Endothelial cell of umbilical vein (primary cell): ENCODE data around the gene APOO. TPM values are rescaled to one million over a fixed set of nuclear protein-coding genes. Genes with fewer than 3 reads are reported as not detected.

Experiments used
- BruUV-seq: library from RNA; stranded (reverse); fragments of 400-500 nt; replicated peaks from 2 replicates; lab custom pipeline; 2021; lab: Mats Ljungman, UMichigan
- CTCF ChIA-PET: fragments of 300-600, 350-600 bp; sonication (Branson Sonifier 250); formaldehyde crosslinking; loops from one replicate; lab custom pipeline; 2021; ENCODE audit warnings: antibody characterized with exemption, inconsistent platforms; lab: Charles Lee
- POLR2A ChIA-PET: fragments of 300-600, 350-600 bp; sonication (Branson Sonifier 250); formaldehyde crosslinking; loops from one replicate; lab custom pipeline; 2021; ENCODE audit warnings: antibody characterized with exemption, inconsistent platforms; lab: Charles Lee
- DNase-seq: peaks from one replicate; pipeline ENCODE4 v3.0.0-alpha.2; 2011; ENCODE audit warnings: low read depth, low spot score
- FAIRE-seq: peaks from 2 replicates; lab custom pipeline; 2011; peaks lifted over from hg19 to GRCh38; lab: Jason Lieb, UNC
- H2AFZ ChIP-seq: 2 replicates; pipeline ENCODE4 v1.6.0; 2012; ENCODE audit warnings: low read depth, low read length, control low read depth, inconsistent platforms
- H3K27ac ChIP-seq: 2 replicates; pipeline ENCODE4 v1.5.1; 2011; ENCODE audit warnings: low read depth, mild to moderate bottlenecking, control low read depth, low read length, moderate library complexity; ENCODE audit not compliant: insufficient read depth
- H3K27me3 ChIP-seq, 2 experiments: 2 replicates each; pipeline versions ENCODE4 v1.6.0 to v1.6.1; 2011; ENCODE audit warnings: low read length in 2 of 2, mixed read lengths in 1 of 2; ENCODE audit not compliant: control insufficient read depth in 2 of 2, insufficient read depth in 2 of 2
- H3K36me3 ChIP-seq, 2 experiments: 2 replicates in 1 of 2; 3 replicates in 1 of 2; pipeline ENCODE4 v1.5.1; 2011; ENCODE audit warnings: low read length in 2 of 2, mild to moderate bottlenecking in 1 of 2, moderate library complexity in 1 of 2; ENCODE audit not compliant: control insufficient read depth in 2 of 2, insufficient read depth in 2 of 2; ENCODE audit errors: extremely low read depth in 1 of 2
- H3K4me1 ChIP-seq: 3 replicates; pipeline ENCODE4 v1.5.1; 2011; ENCODE audit warnings: mild to moderate bottlenecking, low read length; ENCODE audit not compliant: control insufficient read depth, insufficient read depth; ENCODE audit errors: extremely low read depth
- H3K4me2 ChIP-seq: 2 replicates; pipeline ENCODE4 v1.6.1; 2011; ENCODE audit warnings: low read length, control low read depth, mixed read lengths; ENCODE audit not compliant: insufficient read depth
- H3K4me3 ChIP-seq, 3 experiments: fragments of 200-600 bp in 1 of 3; sonication (generic), shearing (Covaris generic) in 1 of 3; replicated peaks in 1 of 3; 2 replicates each; pipeline ENCODE4 v1.5.1; 2011 to 2016; ENCODE audit warnings: control low read depth in 3 of 3, low read length in 3 of 3, mild to moderate bottlenecking in 2 of 3, inconsistent platforms in 1 of 3, low read depth in 1 of 3, moderate library complexity in 1 of 3; ENCODE audit not compliant: insufficient read depth in 1 of 3
- H3K79me2 ChIP-seq: 2 replicates; pipeline ENCODE4 v1.6.0; 2012; ENCODE audit warnings: low read length, inconsistent platforms; ENCODE audit not compliant: control insufficient read depth, insufficient read depth
- H3K9ac ChIP-seq: replicated peaks from 2 replicates; pipeline ENCODE3; 2011; ENCODE audit warnings: low read length, control low read depth; ENCODE audit not compliant: insufficient read depth; ENCODE audit errors: extremely low read depth
- H3K9me1 ChIP-seq: replicated peaks from 3 replicates; pipeline ENCODE4 v1.6.0; 2011; ENCODE audit warnings: mild to moderate bottlenecking, low read length; ENCODE audit not compliant: control insufficient read depth, insufficient read depth; ENCODE audit errors: extremely low read depth
- H3K9me3 ChIP-seq: replicated peaks from 2 replicates; pipeline ENCODE4 v1.5.1; 2012; ENCODE audit warnings: low read length, inconsistent platforms; ENCODE audit not compliant: control insufficient read depth, insufficient read depth
- H4K20me1 ChIP-seq: replicated peaks from 2 replicates; pipeline ENCODE3; 2011; ENCODE audit warnings: mild to moderate bottlenecking, low read length; ENCODE audit not compliant: control insufficient read depth, insufficient read depth; ENCODE audit errors: extremely low read depth
- CTCF ChIP-seq, 2 donors: IDR thresholded peaks; 1 replicate in 1 of 2; 2 replicates in 1 of 2; pipeline ENCODE4 v1.5.1; 2011; ENCODE audit warnings: low read length in 2 of 2, mild to moderate bottlenecking in 2 of 2, moderate library complexity in 2 of 2, control low read depth in 1 of 2, inconsistent platforms in 1 of 2, low read depth in 1 of 2; ENCODE audit not compliant: insufficient read depth in 1 of 2; ENCODE audit errors: extremely low read depth in 1 of 2
- EZH2 ChIP-seq: IDR thresholded peaks from 2 replicates; pipeline ENCODE4 v1.6.1; 2012; ENCODE audit warnings: borderline replicate concordance, low read depth, mild to moderate bottlenecking, moderate library complexity, low read length, inconsistent platforms; ENCODE audit not compliant: severe bottlenecking
- FOS ChIP-seq: IDR thresholded peaks from 2 replicates; pipeline ENCODE4 v1.6.1; 2011; ENCODE audit warnings: mild to moderate bottlenecking, low read length, moderate library complexity, borderline replicate concordance; ENCODE audit not compliant: insufficient read depth
- GATA2 ChIP-seq: IDR thresholded peaks from 2 replicates; pipeline ENCODE4 v1.7.0; 2011; ENCODE audit warnings: low read depth, mild to moderate bottlenecking, moderate library complexity, mixed read lengths, low read length; ENCODE audit not compliant: insufficient read length, insufficient read depth
- JUN ChIP-seq: IDR thresholded peaks from 2 replicates; pipeline ENCODE4 v1.6.1; 2011; ENCODE audit warnings: borderline replicate concordance, low read depth; ENCODE audit not compliant: insufficient read length, insufficient read depth
- MAX ChIP-seq: IDR thresholded peaks from 2 replicates; pipeline ENCODE4 v1.6.1; 2011; ENCODE audit not compliant: insufficient read depth, insufficient read length
- MYC ChIP-seq: IDR thresholded peaks from one replicate; pipeline ENCODE4 v1.6.1; 2011; ENCODE audit warnings: mild to moderate bottlenecking, low read depth, low read length
- POLR2A ChIP-seq: IDR thresholded peaks from 2 replicates; pipeline ENCODE4 v1.6.1; 2012; ENCODE audit warnings: low read depth, mild to moderate bottlenecking, control low read depth, low read length
- POLR2AphosphoS5 ChIP-seq: IDR thresholded peaks from 2 replicates; pipeline ENCODE4 v1.6.1; 2012; ENCODE audit warnings: low read depth, mild to moderate bottlenecking, control low read depth, low read length, moderate library complexity; ENCODE audit not compliant: insufficient read depth
- dilution Hi-C: fragments of 300-500 bp; cut with MboI; formaldehyde crosslinking; loops from one replicate; pipeline ENCODE4 v1.15.0; 2019; ENCODE audit warnings: low sequenced_read_pairs; ENCODE audit not compliant: extremely low pct_ligation_motif_present
- intact Hi-C: fragments of 100-400 bp; cut with micrococcal nuclease; formaldehyde crosslinking; loops from one replicate; pipeline ENCODE4 v1.10.0; 2022
- polyA plus RNA-seq, 4 experiments: library from polyadenylated mRNA; depleted of rRNA in 3 of 4; stranded (reverse) in 3 of 4; unstranded in 1 of 4; fragments of >200 nt; gene quantifications; 2 replicates each; pipeline versions ENCODE4 v1.2.1 to v1.2.3, GENCODE V29; 2011 to 2012; ENCODE audit warnings: missing spikeins in 1 of 4
- total RNA-seq: library from RNA; stranded (reverse); gene quantifications from 2 replicates; pipeline ENCODE4 v1.2.3, GENCODE V29; 2021

APOO gene
- total and polyA plus RNA-seq, 2 donors (not counting 3 experiments of a cell fraction or from before 2014, with no cell fraction given): 9.8 to 24.3 TPM

DNA sequence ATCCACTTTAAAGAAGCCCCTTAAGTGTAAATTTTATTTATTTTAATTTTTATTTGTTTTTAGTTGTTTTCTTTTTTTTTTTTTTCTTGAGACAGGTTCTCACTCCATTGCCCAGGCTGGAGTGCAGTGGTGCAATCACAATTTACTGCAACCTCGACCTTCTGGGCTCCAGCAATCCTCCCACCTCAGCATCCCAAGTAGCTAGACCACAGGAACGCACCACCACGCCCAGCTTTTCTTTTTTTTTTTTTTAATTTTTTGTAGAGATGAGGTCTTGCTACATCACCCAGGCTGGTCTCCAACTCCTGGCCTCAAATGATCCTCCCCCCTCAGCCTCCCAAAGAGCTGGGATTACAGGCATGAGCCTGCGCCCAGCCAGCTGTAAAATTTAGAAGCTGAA lies 118.8 kb downstream of the APOO start:
- Histone ChIP-seq H3K9ac (no peak overlapping the region), H2AFZ (no peak overlapping the region), H3K9me3 (no peaks in the 10 kb centered on the region), H3K9me1 (no peaks in the 10 kb centered on the region), H3K27me3 (no peaks in the 10 kb centered on the region), H3K4me1 (peaks cover 9% of the 10 kb centered on the region), H3K4me2 (no peak overlapping the region), H3K4me3 (no peak overlapping the region), H4K20me1 (no peaks in the 10 kb centered on the region), H3K79me2 (peaks cover 12% of the 10 kb centered on the region), H3K36me3 (peaks cover 2 to 3% of the 10 kb centered on the region in 2 experiments), H3K27ac (no peak overlapping the region)
- TF ChIP-seq POLR2A: no peak
- TF ChIP-seq JUN: no peak
- TF ChIP-seq EZH2: no peak
- no peak for TF ChIP-seq MYC
- TF ChIP-seq MAX: no peak
- TF ChIP-seq POLR2AphosphoS5: no peak
- no peak for TF ChIP-seq CTCF (IDR thresholded peaks at IDR 0.05; ENCODE audit: extremely low read depth in 1 of 2, insufficient read depth in 1 of 2, low read depth in 1 of 2, low read length in 2 of 2)
- TF ChIP-seq FOS: no peak
- no peak for TF ChIP-seq GATA2
- dilution Hi-C loops: no loop called here
- intact Hi-C loops: loop anchor here (10.0 kb wide), 1 partner anchor 94 kb away; no protein-coding TSS in a partner anchor
- FAIRE-seq (no peak), DNase-seq (no peak)
- CTCF ChIA-PET: interaction anchor here (2.9 kb wide), 1 partner anchor 113 kb away, joined by 9 read pairs; no protein-coding TSS in a partner anchor
- POLR2A ChIA-PET: no interaction called here
- BruUV-seq: no TSS peak
